Measurements from ENCODE around the gene ALKBH3. TPM values are rescaled to one million over a fixed set of nuclear protein-coding genes. Genes with fewer than 3 reads are reported as not detected.
A peak's percentile ranks its signal among the peaks of the same experiment; 100 is the strongest.

ALKBH3 gene
- total and polyA plus RNA-seq, 7 donors, result 27.4 to 47.1 (median 33.4) TPM

- Histone ChIP-seq H3K4me1 (no peaks in the 10 kb centered on the region), H3K27ac (no peak overlapping the region), H3K27me3 (ENCODE audit: insufficient read depth in 3 of 3, low read length in 2 of 3) (peaks cover 3 to 6% (median 4%) of the 10 kb centered on the region in 3 donors), H3K9me3 (no peaks in the 10 kb centered on the region), H3K36me3 (ENCODE audit: insufficient read depth in 1 of 2, low read depth in 1 of 2) (no peaks in the 10 kb centered on the region), H3K4me3 (no peak overlapping the region)
- TF ChIP-seq CTCF (IDR thresholded peaks at IDR 0.05), result no peak
- no peak for DNase-seq
- WGBS, 3 donors, result 72 to 77% (median 77%) methylated on average over 3 of the region's 3 CpGs
- intact Hi-C loops (cut with DNase I), result no loop called here
- no peak for ATAC-seq
Observed at GRCh38 chr11:43874078-43874477, 6.6 kb upstream of the ALKBH3 start.

GRCh38 chr11:43874738-43875137 lies 5.9 kb upstream of the ALKBH3 start:
- Histone ChIP-seq H3K9me3 (no peaks in the 10 kb centered on the region), H3K27me3 (ENCODE audit: insufficient read depth in 3 of 3, low read length in 2 of 3) (peaks cover 3 to 6% (median 4%) of the 10 kb centered on the region in 3 donors), H3K27ac (no peak overlapping the region), H3K4me3 (no peak overlapping the region), H3K36me3 (ENCODE audit: insufficient read depth in 1 of 2, low read depth in 1 of 2) (no peaks in the 10 kb centered on the region), H3K4me1 (peaks cover 2% of the 10 kb centered on the region)
- no peak for ATAC-seq
- intact Hi-C loops (cut with DNase I), result no loop called here
- WGBS, 3 donors, result 24 to 25% (median 25%) methylated on average over 1 of the region's 1 CpG
- no peak for TF ChIP-seq CTCF (IDR thresholded peaks at IDR 0.05)
- DNase-seq, result no peak

- Histone ChIP-seq H3K27ac (peak overlapping the region; percentile 75), H3K36me3 (ENCODE audit: insufficient read depth in 1 of 2, low read depth in 1 of 2) (peaks cover 2 to 29% of the 10 kb centered on the region in 2 donors), H3K27me3 (ENCODE audit: insufficient read depth in 3 of 3, low read length in 2 of 3) (no peaks in the 10 kb centered on the region), H3K9me3 (no peaks in the 10 kb centered on the region), H3K4me3 (peak overlapping the region; percentile 89), H3K4me1 (peaks cover 20% of the 10 kb centered on the region)
- TF ChIP-seq CTCF (IDR thresholded peaks at IDR 0.05), result no peak
- peak in 3 of 4 donors; percentile 3 to 40 (median 16) for ATAC-seq
- no peak for DNase-seq
- intact Hi-C loops (cut with DNase I), result no loop called here
- WGBS, 3 donors, result 44 to 47% (median 45%) methylated on average over 13 of the region's 13 CpGs
Observed at GRCh38 chr11:43879789-43880639, 617 bp upstream of the ALKBH3 start.

- intact Hi-C loops (cut with DNase I), result loop anchor here in 1 of 2 donors (5.0 kb wide), 1 partner anchor 144 kb away; no protein-coding TSS in a partner anchor
- no peaks in the 10 kb centered on the region for H3K27me3 ChIP-seq (ENCODE audit: insufficient read depth in 3 of 3, low read length in 2 of 3)
- peaks cover 11 to 95% of the 10 kb centered on the region in 2 donors for H3K36me3 ChIP-seq (ENCODE audit: insufficient read depth in 1 of 2, low read depth in 1 of 2)
- WGBS, 3 donors, result 46 to 59% (median 54%) methylated on average over 3 of the region's 3 CpGs
- no peaks in the 10 kb centered on the region for H3K4me1 ChIP-seq
- DNase-seq (no peak), ATAC-seq (no peak)
- no peak for TF ChIP-seq CTCF (IDR thresholded peaks at IDR 0.05)
- no peak overlapping the region for H3K27ac ChIP-seq
- no peaks in the 10 kb centered on the region for H3K9me3 ChIP-seq
- no peak overlapping the region for H3K4me3 ChIP-seq
Observed at GRCh38 chr11:43892851-43893250, 12.2 kb downstream of the ALKBH3 start.
